ENCODE data around the gene VASN. TPM values are rescaled to one million over a fixed set of nuclear protein-coding genes. Genes with fewer than 3 reads are reported as not detected.

Gene VASN
- total and polyA plus RNA-seq, 9 of the 15 experiments (the other 6 are each of a cell fraction or from before 2014, with no cell fraction given) = 0.01 to 2.5 (median 0.41) TPM; not detected in 1

DNA sequence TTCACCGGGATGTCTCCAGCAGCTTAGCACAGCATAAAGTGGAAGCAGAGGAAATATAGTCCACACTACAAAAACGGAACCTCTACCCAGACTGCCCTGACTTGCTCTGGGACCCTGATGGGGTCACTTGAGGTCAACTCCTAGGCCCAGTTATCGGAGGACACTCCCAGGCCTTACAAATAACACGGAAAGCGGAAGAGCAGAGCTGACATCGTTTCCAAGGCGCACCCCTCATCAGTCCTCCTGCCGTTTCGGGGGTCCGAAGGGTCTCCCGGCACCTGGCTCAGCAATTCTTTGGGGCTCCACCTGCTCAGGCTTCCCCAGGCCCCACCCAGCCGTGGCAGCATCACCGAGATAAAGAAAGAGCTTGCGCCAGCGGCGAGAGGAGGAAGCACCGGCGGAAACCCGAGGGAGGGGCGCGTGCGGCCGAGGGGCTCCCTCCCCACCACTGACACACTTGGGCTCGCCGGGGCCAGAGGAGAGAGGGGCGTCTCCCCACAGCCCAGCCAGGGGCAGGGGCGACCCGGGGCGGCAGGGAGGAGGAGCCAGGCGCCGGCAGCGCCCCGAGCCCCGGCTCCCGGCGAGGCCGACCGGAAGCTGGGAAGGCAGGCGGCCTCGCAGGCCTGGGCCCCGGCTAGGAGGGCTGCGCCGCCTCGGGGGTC, 44.0 kb downstream of the VASN start:
- DNase-seq (ENCODE audit: extremely low read depth in 1 of 4, low spot score in 3 of 4) (peak; percentile 65 to 80 (median 72)), ATAC-seq (peak; percentile 70), FAIRE-seq (peak; percentile 91)
- intact Hi-C loops (cut with micrococcal nuclease) (loop anchor here (1.0 to 10.0 kb wide), 2 partner anchors 10 to 539 kb away; partner anchors contain the start of genes DNAJA3 and SEC14L5), in situ Hi-C loops (cut with MboI) (no loop called here)
- Histone ChIP-seq H3K36me3 (ENCODE audit: control insufficient read depth, insufficient read depth, low read length) (peaks cover 35% of the 10 kb centered on the region; the same call in 2 of the 3 replicates), H3K4me1 (replicated peaks in 1 of 2; ENCODE audit: control insufficient read depth in 2 of 2, insufficient read depth in 2 of 2, low read length in 2 of 2) (peaks cover 21 to 38% of the 10 kb centered on the region in 2 experiments; a peak in 4 of 5 replicates), H3K79me2 (ENCODE audit: control insufficient read depth, insufficient read depth, low read length) (peaks cover 41% of the 10 kb centered on the region), H3K4me3 (peak overlapping the region; percentile 91), H3K27me3 (ENCODE audit: control insufficient read depth in 2 of 2, insufficient read depth in 2 of 2, low read length in 2 of 2) (no peaks in the 10 kb centered on the region), H3K4me2 (ENCODE audit: insufficient read depth, low read length) (peak overlapping the region; percentile 93), H3K9me3 (replicated peaks; ENCODE audit: control insufficient read depth, insufficient read depth, low read depth, low read length) (no peaks in the 10 kb centered on the region), H2AFZ (ENCODE audit: low read depth, low read length) (peak overlapping the region; percentile 89), H3K9ac (ENCODE audit: insufficient read depth in 1 of 2, low read depth in 2 of 2, low read length in 2 of 2) (peak overlapping the region; percentile 89 to 92), H3K9me1 (ENCODE audit: control insufficient read depth, insufficient read depth, low read length) (no peaks in the 10 kb centered on the region), H3K27ac (ENCODE audit: extremely low read depth, low read depth, low read length) (peak overlapping the region; percentile 93), H4K20me1 (replicated peaks; ENCODE audit: control insufficient read depth, insufficient read depth, low read length) (peaks cover 32% of the 10 kb centered on the region)
- POLR2A ChIA-PET = interaction anchor here (0.6 to 4.2 kb wide), 6 partner anchors 9 to 470 kb away, joined by 3 to 35 read pairs (median 6); partner anchors contain the start of gene DNAJA3
- 2% methylated on average over 23 of the region's 44 CpGs for WGBS (ENCODE audit: insufficient coverage, low coverage, missing lambda C conversion rate)
- CTCF ChIA-PET (ENCODE audit: low intra/inter-chr PET ratio) = no interaction called here
- no TSS peak for BruUV-seq (replicated peaks)
- TF ChIP-seq CREB3L1 (IDR thresholded peaks at IDR 0.05; ENCODE audit: borderline replicate concordance, low read depth) (no peak), TEAD1 (CRISPR knock-in tag; IDR thresholded peaks at IDR 0.05) (peak in 1 of 2 experiments; percentile 41; a peak in 1 of 4 replicates), FIP1L1 (IDR thresholded peaks at IDR 0.05; ENCODE audit: low read depth, low read length, poor library complexity, severe bottlenecking) (no peak), NR0B1 (IDR thresholded peaks at IDR 0.05; ENCODE audit: partially characterized antibody) (no peak), FOXA3 (CRISPR knock-in tag; conservative IDR thresholded peaks at IDR 0.05 in 1 of 2, IDR thresholded peaks at IDR 0.05 in 1 of 2) (no peak), HDAC1 (IDR thresholded peaks at IDR 0.05) (peak in 1 of 2 experiments; percentile 71; a peak in 1 of 4 replicates), RFX7 (CRISPR knock-in tag; IDR thresholded peaks at IDR 0.05) (no peak), EP400 (IDR thresholded peaks at IDR 0.05) (peak; percentile 61), POLR2B (IDR thresholded peaks at IDR 0.05; ENCODE audit: low read depth, partially characterized antibody) (no peak), ZFP30 (CRISPR knock-in tag; IDR thresholded peaks at IDR 0.05; ENCODE audit: borderline replicate concordance) (no peak), ZBED1 (IDR thresholded peaks at IDR 0.05) (no peak), MED1 (CRISPR knock-in tag; IDR thresholded peaks at IDR 0.05; ENCODE audit: borderline replicate concordance) (no peak), POLR3G (IDR thresholded peaks at IDR 0.05; ENCODE audit: extremely low read depth, insufficient read length, insufficient replicate concordance) (no peak), ZNF354B (CRISPR knock-in tag; IDR thresholded peaks at IDR 0.05) (no peak), ZKSCAN3 (CRISPR knock-in tag; IDR thresholded peaks at IDR 0.05) (no peak), E2F3 (CRISPR knock-in tag; IDR thresholded peaks at IDR 0.05) (no peak), USF1 (CRISPR knock-in tag; IDR thresholded peaks at IDR 0.05) (no peak)
- TF ChIP-seq, protein P1, sequence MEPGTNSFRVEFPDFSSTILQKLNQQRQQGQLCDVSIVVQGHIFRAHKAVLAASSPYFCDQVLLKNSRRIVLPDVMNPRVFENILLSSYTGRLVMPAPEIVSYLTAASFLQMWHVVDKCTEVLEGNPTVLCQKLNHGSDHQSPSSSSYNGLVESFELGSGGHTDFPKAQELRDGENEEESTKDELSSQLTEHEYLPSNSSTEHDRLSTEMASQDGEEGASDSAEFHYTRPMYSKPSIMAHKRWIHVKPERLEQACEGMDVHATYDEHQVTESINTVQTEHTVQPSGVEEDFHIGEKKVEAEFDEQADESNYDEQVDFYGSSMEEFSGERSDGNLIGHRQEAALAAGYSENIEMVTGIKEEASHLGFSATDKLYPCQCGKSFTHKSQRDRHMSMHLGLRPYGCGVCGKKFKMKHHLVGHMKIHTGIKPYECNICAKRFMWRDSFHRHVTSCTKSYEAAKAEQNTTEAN (CRISPR knock-in tag; IDR thresholded peaks at IDR 0.05) = no peak

Data from K562 (cell line).